SH-SY5Y (cell line): ENCODE data around the gene DDHD1.

ENCODE experiments used
- GATA2 ChIP-seq: IDR thresholded peaks from 2 replicates; pipeline ENCODE4 v1.6.1; 2011; ENCODE audit warnings: mild to moderate bottlenecking, low read depth, low read length
- GATA3 ChIP-seq: IDR thresholded peaks from 2 replicates; pipeline ENCODE4 v1.6.1; 2011; ENCODE audit warnings: low read depth, mild to moderate bottlenecking, low read length, moderate library complexity

- TF ChIP-seq GATA2 (no peak), GATA3 (no peak)
Measured at GRCh38 chr14:53127832-53128231, 25.3 kb downstream of the DDHD1 start.
